Prostate gland (tissue), 2 donors: ENCODE results near the gene DUSP28.

ENCODE experiments used
- CTCF ChIP-seq, 4 experiments: fragments of 200-600 bp in 2 of 4; fragments of 450-650 bp in 2 of 4; sonication (generic) in 2 of 4; IDR thresholded peaks; 1 replicate in 3 of 4; 2 replicates in 1 of 4; pipeline ENCODE4 v1.5.1; 2016 to 2019; ENCODE audit warnings: antibody characterized with exemption in 4 of 4, mild to moderate bottlenecking in 2 of 4, moderate library complexity in 2 of 4
- POLR2AphosphoS5 ChIP-seq: sonication (generic); formaldehyde crosslinking; IDR thresholded peaks from one replicate; pipeline ENCODE4 v1.6.1; 2017; ENCODE audit warnings: antibody characterized with exemption

- TF ChIP-seq CTCF (IDR thresholded peaks at IDR 0.05) (peak in 1 of 4 experiments; percentile 37), POLR2AphosphoS5 (no peak)
These were observed 35.4 kb downstream of the DUSP28 start for GRCh38 chr2:240595381-240596079.
